H9 (cell line): ENCODE data around the gene SLC25A42. TPM values are rescaled to one million over a fixed set of nuclear protein-coding genes. Genes with fewer than 3 reads are reported as not detected.

Experiments
- DNase-seq: peaks from one replicate; pipeline ENCODE4 v3.0.0-alpha.2; 2017
- H2AFZ ChIP-seq: one replicate; pipeline ENCODE4 v1.6.1; 2013; ENCODE audit warnings: mild to moderate bottlenecking, low read length, control low read depth, moderate library complexity
- H2AK5ac ChIP-seq: 2 replicates; pipeline ENCODE4 v1.6.1; 2013; ENCODE audit warnings: low read length, control low read depth, mixed read lengths; ENCODE audit not compliant: insufficient read length
- H2BK120ac ChIP-seq: one replicate; pipeline ENCODE4 v1.6.1; 2013; ENCODE audit warnings: low read depth, mild to moderate bottlenecking, low read length, control low read depth, inconsistent platforms; ENCODE audit not compliant: poor library complexity, severe bottlenecking
- H2BK12ac ChIP-seq: 2 replicates; pipeline ENCODE4 v1.6.1; 2013; ENCODE audit warnings: low read length, control low read depth, mixed read lengths, low read depth; ENCODE audit not compliant: insufficient read length
- H2BK15ac ChIP-seq: 2 replicates; pipeline ENCODE4 v1.6.1; 2013; ENCODE audit warnings: low read depth, low read length, control low read depth
- H2BK20ac ChIP-seq: one replicate; pipeline ENCODE4 v1.6.1; 2013; ENCODE audit warnings: low read depth, mild to moderate bottlenecking, low read length, control low read depth, inconsistent platforms; ENCODE audit not compliant: poor library complexity, severe bottlenecking
- H2BK5ac ChIP-seq: 2 replicates; pipeline ENCODE4 v1.6.1; 2013; ENCODE audit warnings: low read length, control low read depth, mixed read lengths; ENCODE audit not compliant: insufficient read length
- H3K14ac ChIP-seq: 2 replicates; pipeline ENCODE4 v1.6.1; 2013; ENCODE audit warnings: low read length, control low read depth; ENCODE audit not compliant: insufficient read depth
- H3K18ac ChIP-seq: 2 replicates; pipeline ENCODE4 v1.6.1; 2013; ENCODE audit warnings: low read depth, mild to moderate bottlenecking, mixed read lengths, low read length, control low read depth; ENCODE audit not compliant: insufficient read length
- H3K23ac ChIP-seq: 2 replicates; pipeline ENCODE4 v1.6.1; 2013; ENCODE audit warnings: low read length, control low read depth, mixed read lengths, low read depth; ENCODE audit not compliant: insufficient read length
- H3K23me2 ChIP-seq: 2 replicates; pipeline ENCODE4 v1.6.1; 2013; ENCODE audit warnings: low read depth, mild to moderate bottlenecking, mixed read lengths, low read length, control low read depth; ENCODE audit not compliant: insufficient read length, poor library complexity, severe bottlenecking
- H3K27ac ChIP-seq: 2 replicates; pipeline ENCODE4 v1.5.1; 2013; ENCODE audit warnings: low read length, control low read depth, mixed read lengths, low read depth; ENCODE audit not compliant: insufficient read length
- H3K27me3 ChIP-seq: 2 replicates; pipeline ENCODE4 v1.6.1; 2013; ENCODE audit warnings: low read length, control low read depth, inconsistent platforms; ENCODE audit not compliant: insufficient read depth
- H3K4ac ChIP-seq: 2 replicates; pipeline ENCODE4 v1.6.1; 2013; ENCODE audit warnings: low read depth, mild to moderate bottlenecking, control low read depth, inconsistent platforms, low read length, moderate library complexity
- H3K4me1 ChIP-seq: 2 replicates; pipeline ENCODE4 v1.6.1; 2013; ENCODE audit warnings: low read length, control low read depth, inconsistent platforms; ENCODE audit not compliant: insufficient read depth
- H3K4me2 ChIP-seq: 2 replicates; pipeline ENCODE4 v1.6.1; 2013; ENCODE audit warnings: low read length, control low read depth, mixed read lengths; ENCODE audit not compliant: insufficient read length, insufficient read depth
- H3K56ac ChIP-seq: 2 replicates; pipeline ENCODE4 v1.6.1; 2013; ENCODE audit warnings: low read depth, mild to moderate bottlenecking, mixed read lengths, low read length, control low read depth; ENCODE audit not compliant: insufficient read length
- H3K79me1 ChIP-seq: 2 replicates; pipeline ENCODE4 v1.6.1; 2013; ENCODE audit warnings: low read depth, mild to moderate bottlenecking, moderate library complexity, low read length, control low read depth, inconsistent platforms; ENCODE audit not compliant: insufficient read depth, poor library complexity, severe bottlenecking
- H3K79me2 ChIP-seq: 2 replicates; pipeline ENCODE4 v1.6.1; 2013; ENCODE audit warnings: low read length, control low read depth, inconsistent platforms; ENCODE audit not compliant: insufficient read depth
- H3K9ac ChIP-seq: 2 replicates; pipeline ENCODE4 v1.6.1; 2013; ENCODE audit warnings: low read length, control low read depth, mixed read lengths; ENCODE audit not compliant: insufficient read length; ENCODE audit errors: extremely low read depth
- H3K9me3 ChIP-seq: one replicate; pipeline ENCODE4 v1.6.1; 2013; ENCODE audit warnings: low read depth, low read length, inconsistent platforms; ENCODE audit not compliant: control insufficient read depth
- H3T11ph ChIP-seq: one replicate; pipeline ENCODE4 v1.6.1; 2013; ENCODE audit warnings: mild to moderate bottlenecking, low read length, control low read depth, inconsistent platforms
- H4K20me1 ChIP-seq: one replicate; pipeline ENCODE4 v1.6.1; 2013; ENCODE audit not compliant: control insufficient read depth, insufficient read length, insufficient read depth
- H4K5ac ChIP-seq: 2 replicates; pipeline ENCODE4 v1.6.1; 2013; ENCODE audit warnings: low read depth, mild to moderate bottlenecking, mixed read lengths, low read length, control low read depth; ENCODE audit not compliant: insufficient read length
- H4K8ac ChIP-seq: replicated peaks from 2 replicates; pipeline ENCODE4 v1.6.1; 2013; ENCODE audit warnings: low read length, control low read depth, mixed read lengths, low read depth; ENCODE audit not compliant: insufficient read length
- H4K91ac ChIP-seq: 2 replicates; pipeline ENCODE4 v1.6.1; 2013; ENCODE audit warnings: low read depth, mild to moderate bottlenecking, moderate library complexity, mixed read lengths, low read length, control low read depth; ENCODE audit not compliant: insufficient read length
- H3K27ac Mint-ChIP-seq, 3 experiments: 2 replicates in 2 of 3; 3 replicates in 1 of 3; pipeline ENCODE4 v1.8.0; 2020 to 2021; ENCODE audit warnings: mixed read lengths in 3 of 3, mild to moderate bottlenecking in 1 of 3, moderate library complexity in 1 of 3
- H3K27me3 Mint-ChIP-seq: 2 replicates; pipeline ENCODE4 v1.8.0; 2021; ENCODE audit warnings: low read depth, mild to moderate bottlenecking, moderate library complexity, mixed read lengths
- H3K36me3 Mint-ChIP-seq, 3 experiments: 2 replicates in 2 of 3; 3 replicates in 1 of 3; pipeline ENCODE4 v1.8.0; 2020 to 2021; ENCODE audit warnings: low read depth in 3 of 3, mixed read lengths in 3 of 3; ENCODE audit not compliant: insufficient read depth in 1 of 3
- H3K4me1 Mint-ChIP-seq, 2 experiments: 2 replicates each; pipeline ENCODE4 v1.8.0; 2020; ENCODE audit warnings: mixed read lengths in 2 of 2
- H3K4me3 Mint-ChIP-seq, 2 experiments: 2 replicates in 1 of 2; 3 replicates in 1 of 2; pipeline ENCODE4 v1.8.0; 2020 to 2021; ENCODE audit warnings: mild to moderate bottlenecking in 2 of 2, mixed read lengths in 2 of 2, moderate library complexity in 1 of 2
- H3K9me3 Mint-ChIP-seq, 2 experiments: 2 replicates in 1 of 2; 3 replicates in 1 of 2; pipeline ENCODE4 v1.8.0; 2020; ENCODE audit warnings: mild to moderate bottlenecking in 2 of 2, mixed read lengths in 2 of 2, moderate library complexity in 1 of 2
- WGBS: extraction: QIAGEN DNeasy Blood & Tissue Kit; methylation state at CpG from one replicate; pipeline ENCODE4 v1.1.7; 2013; ENCODE audit warnings: missing lambda C conversion rate, low lambda C conversion rate, mixed read lengths; ENCODE audit not compliant: insufficient read length; ENCODE audit errors: extremely low coverage; 5-methylcytosine and 5-hydroxymethylcytosine counted together
- total RNA-seq: library from RNA; stranded (reverse); gene quantifications from 2 replicates; pipeline ENCODE4 v1.2.1, GENCODE V29; 2021
- TF ChIP-seq, protein P1 (sequence below): fragments of 200-600 bp; sonication (generic); conservative IDR thresholded peaks from 3 replicates; pipeline ENCODE4 v1.8.0; 2021; ENCODE audit warnings: antibody characterized with exemption, mild to moderate bottlenecking

Gene SLC25A42
- total RNA-seq, 1 experiment from 2014 or later: 3.6 TPM

DNA sequence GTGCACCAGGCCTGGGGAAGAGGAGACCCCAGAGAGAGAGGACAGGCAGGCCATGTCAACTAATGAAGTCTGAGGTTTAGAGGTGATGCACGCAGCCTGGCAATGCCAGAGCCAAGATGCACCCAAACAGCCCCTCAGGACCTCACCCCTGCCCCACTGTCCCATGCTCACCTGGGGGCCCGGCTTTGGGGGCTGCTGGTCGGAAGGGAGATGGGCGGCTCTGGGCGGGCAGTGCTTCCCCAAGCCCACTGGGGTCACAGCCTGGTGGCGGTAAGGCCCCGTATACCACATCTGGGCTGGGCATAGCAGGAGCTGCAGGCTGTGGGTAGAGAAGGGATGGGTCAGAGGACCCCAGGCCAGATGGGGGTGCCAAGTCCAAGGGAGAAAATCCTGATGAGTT lies 83.1 kb downstream of the SLC25A42 start:
- H3K4me3 Mint-ChIP-seq: no peak overlapping the region
- DNase-seq: no peak
- Histone ChIP-seq H2BK5ac (no peak overlapping the region), H2BK15ac (no peak overlapping the region), H2AFZ (no peak overlapping the region), H3K23ac (no peak overlapping the region), H2BK20ac (no peak overlapping the region), H4K20me1 (no peaks in the 10 kb centered on the region), H3K9me3 (no peaks in the 10 kb centered on the region), H3T11ph (no peak overlapping the region), H3K18ac (no peak overlapping the region), H3K27ac (no peak overlapping the region), H3K56ac (no peak overlapping the region), H4K5ac (no peak overlapping the region), H3K23me2 (no peaks in the 10 kb centered on the region), H4K8ac (no peak overlapping the region), H3K14ac (no peak overlapping the region), H3K79me1 (no peaks in the 10 kb centered on the region), H3K27me3 (no peaks in the 10 kb centered on the region), H2BK12ac (no peak overlapping the region), H2BK120ac (no peak overlapping the region), H2AK5ac (no peak overlapping the region), H3K4ac (no peak overlapping the region), H3K4me1 (no peaks in the 10 kb centered on the region), H3K79me2 (no peaks in the 10 kb centered on the region), H4K91ac (no peak overlapping the region), H3K4me2 (no peak overlapping the region), H3K9ac (no peak overlapping the region)
- no peak overlapping the region for H3K27ac Mint-ChIP-seq
- WGBS: no CpG with 5 or more reads among the region's 7 CpGs
- H3K27me3 Mint-ChIP-seq: peaks cover 19% of the 10 kb centered on the region
- H3K4me1 Mint-ChIP-seq: no peaks in the 10 kb centered on the region; a peak in 1 of 4 replicates
- TF ChIP-seq, protein P1, sequence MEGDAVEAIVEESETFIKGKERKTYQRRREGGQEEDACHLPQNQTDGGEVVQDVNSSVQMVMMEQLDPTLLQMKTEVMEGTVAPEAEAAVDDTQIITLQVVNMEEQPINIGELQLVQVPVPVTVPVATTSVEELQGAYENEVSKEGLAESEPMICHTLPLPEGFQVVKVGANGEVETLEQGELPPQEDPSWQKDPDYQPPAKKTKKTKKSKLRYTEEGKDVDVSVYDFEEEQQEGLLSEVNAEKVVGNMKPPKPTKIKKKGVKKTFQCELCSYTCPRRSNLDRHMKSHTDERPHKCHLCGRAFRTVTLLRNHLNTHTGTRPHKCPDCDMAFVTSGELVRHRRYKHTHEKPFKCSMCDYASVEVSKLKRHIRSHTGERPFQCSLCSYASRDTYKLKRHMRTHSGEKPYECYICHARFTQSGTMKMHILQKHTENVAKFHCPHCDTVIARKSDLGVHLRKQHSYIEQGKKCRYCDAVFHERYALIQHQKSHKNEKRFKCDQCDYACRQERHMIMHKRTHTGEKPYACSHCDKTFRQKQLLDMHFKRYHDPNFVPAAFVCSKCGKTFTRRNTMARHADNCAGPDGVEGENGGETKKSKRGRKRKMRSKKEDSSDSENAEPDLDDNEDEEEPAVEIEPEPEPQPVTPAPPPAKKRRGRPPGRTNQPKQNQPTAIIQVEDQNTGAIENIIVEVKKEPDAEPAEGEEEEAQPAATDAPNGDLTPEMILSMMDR: no peak
- H3K36me3 Mint-ChIP-seq: no peaks in the 10 kb centered on the region
- H3K9me3 Mint-ChIP-seq: no peaks in the 10 kb centered on the region; a peak in 1 of 5 replicates
